Adrenal gland (tissue), 5 donors: ENCODE measurements around the gene URB2.

Experiments
- POLR2A ChIP-seq, 2 donors: fragments of 450-650 bp; IDR thresholded peaks; one replicate each; pipeline ENCODE4 v1.6.1; 2017; ENCODE audit warnings: antibody characterized with exemption in 2 of 2, mild to moderate bottlenecking in 2 of 2, moderate library complexity in 1 of 2
- TF ChIP-seq, protein P1 (sequence below), 6 experiments: fragments of 450-650 bp in 4 of 6; fragments of 200-600 bp in 2 of 6; sonication (generic) in 1 of 6; IDR thresholded peaks; 1 replicate in 5 of 6; 2 replicates in 1 of 6; pipeline versions ENCODE4 v1.5.1 to v1.8.0; 2016 to 2021; ENCODE audit warnings: antibody characterized with exemption in 6 of 6, mild to moderate bottlenecking in 2 of 6, moderate library complexity in 1 of 6
- donor health status: DM: no; HTN: no; CAD: no.

- TF ChIP-seq, protein P1, sequence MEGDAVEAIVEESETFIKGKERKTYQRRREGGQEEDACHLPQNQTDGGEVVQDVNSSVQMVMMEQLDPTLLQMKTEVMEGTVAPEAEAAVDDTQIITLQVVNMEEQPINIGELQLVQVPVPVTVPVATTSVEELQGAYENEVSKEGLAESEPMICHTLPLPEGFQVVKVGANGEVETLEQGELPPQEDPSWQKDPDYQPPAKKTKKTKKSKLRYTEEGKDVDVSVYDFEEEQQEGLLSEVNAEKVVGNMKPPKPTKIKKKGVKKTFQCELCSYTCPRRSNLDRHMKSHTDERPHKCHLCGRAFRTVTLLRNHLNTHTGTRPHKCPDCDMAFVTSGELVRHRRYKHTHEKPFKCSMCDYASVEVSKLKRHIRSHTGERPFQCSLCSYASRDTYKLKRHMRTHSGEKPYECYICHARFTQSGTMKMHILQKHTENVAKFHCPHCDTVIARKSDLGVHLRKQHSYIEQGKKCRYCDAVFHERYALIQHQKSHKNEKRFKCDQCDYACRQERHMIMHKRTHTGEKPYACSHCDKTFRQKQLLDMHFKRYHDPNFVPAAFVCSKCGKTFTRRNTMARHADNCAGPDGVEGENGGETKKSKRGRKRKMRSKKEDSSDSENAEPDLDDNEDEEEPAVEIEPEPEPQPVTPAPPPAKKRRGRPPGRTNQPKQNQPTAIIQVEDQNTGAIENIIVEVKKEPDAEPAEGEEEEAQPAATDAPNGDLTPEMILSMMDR (IDR thresholded peaks at IDR 0.05), result no peak
- TF ChIP-seq POLR2A (IDR thresholded peaks at IDR 0.05), result no peak
Observed at GRCh38 chr1:229689273-229689672, 63.2 kb downstream of the URB2 start.
